Ishikawa (cell line): ENCODE measurements around the gene TRIM72.

ENCODE experiments used
- CEBPB ChIP-seq: IDR thresholded peaks from 2 replicates; pipeline ENCODE4 v1.6.1; 2012
- CREB1 ChIP-seq: IDR thresholded peaks from 2 replicates; pipeline ENCODE4 v1.6.1; 2012; ENCODE audit warnings: low read depth
- EGR1 ChIP-seq: IDR thresholded peaks from 2 replicates; pipeline ENCODE4 v1.6.1; 2012
- EP300 ChIP-seq: IDR thresholded peaks from 2 replicates; pipeline ENCODE4 v1.6.1; 2012; ENCODE audit warnings: borderline replicate concordance
- FOXM1 ChIP-seq: IDR thresholded peaks from 2 replicates; pipeline ENCODE4 v1.6.1; 2012; ENCODE audit warnings: low read depth, borderline replicate concordance
- NFIC ChIP-seq: IDR thresholded peaks from 2 replicates; pipeline ENCODE4 v1.6.1; 2012
- RAD21 ChIP-seq: IDR thresholded peaks from 2 replicates; pipeline ENCODE4 v1.6.1; 2012; ENCODE audit warnings: low read depth
- TAF1 ChIP-seq: IDR thresholded peaks from 2 replicates; pipeline ENCODE4 v1.6.1; 2012; ENCODE audit warnings: low read depth, mild to moderate bottlenecking
- TCF12 ChIP-seq: IDR thresholded peaks from 2 replicates; pipeline ENCODE4 v1.6.1; 2012; ENCODE audit warnings: low read depth
- TEAD4 ChIP-seq: IDR thresholded peaks from 2 replicates; pipeline ENCODE4 v1.6.1; 2012
- YY1 ChIP-seq: IDR thresholded peaks from 2 replicates; pipeline ENCODE4 v1.6.1; 2012; ENCODE audit warnings: low read depth
- ZBTB7A ChIP-seq: IDR thresholded peaks from 2 replicates; pipeline ENCODE4 v1.6.1; 2012; ENCODE audit warnings: low read depth
- TF ChIP-seq, protein P1 (sequence below): IDR thresholded peaks from 2 replicates; pipeline ENCODE4 v1.6.1; 2012; ENCODE audit warnings: low read depth, mild to moderate bottlenecking
- TF ChIP-seq, protein P2 (sequence below): IDR thresholded peaks from 2 replicates; pipeline ENCODE4 v1.6.1; 2012
- TF ChIP-seq, protein P3 (sequence below): IDR thresholded peaks from 2 replicates; pipeline ENCODE4 v1.6.1; 2012

Gene TRIM72

DNA sequence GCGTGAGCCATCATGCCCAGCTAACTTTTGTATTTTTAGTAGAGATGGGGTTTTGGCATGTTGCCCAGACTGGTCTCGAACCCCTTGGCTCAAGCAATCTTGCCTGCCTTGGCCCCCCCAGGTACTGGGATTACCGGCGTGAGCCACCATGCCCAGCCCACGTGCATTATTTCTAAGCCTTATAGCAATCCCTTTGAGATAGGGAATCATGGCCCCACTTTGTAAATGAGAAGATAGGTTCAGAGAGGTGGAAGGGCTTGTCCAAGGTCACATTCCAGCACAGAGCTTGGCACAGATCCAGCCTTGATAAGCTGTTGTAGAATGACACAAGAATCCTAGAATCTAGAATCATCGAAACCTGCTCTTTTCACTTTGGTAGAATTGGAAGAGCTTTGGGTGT lies 7.1 kb upstream of the TRIM72 start:
- TF ChIP-seq NFIC = peak; percentile 52
- no peak; the same call in 1 of the 2 replicates for TF ChIP-seq TEAD4
- TF ChIP-seq CREB1 = no peak

DNA sequence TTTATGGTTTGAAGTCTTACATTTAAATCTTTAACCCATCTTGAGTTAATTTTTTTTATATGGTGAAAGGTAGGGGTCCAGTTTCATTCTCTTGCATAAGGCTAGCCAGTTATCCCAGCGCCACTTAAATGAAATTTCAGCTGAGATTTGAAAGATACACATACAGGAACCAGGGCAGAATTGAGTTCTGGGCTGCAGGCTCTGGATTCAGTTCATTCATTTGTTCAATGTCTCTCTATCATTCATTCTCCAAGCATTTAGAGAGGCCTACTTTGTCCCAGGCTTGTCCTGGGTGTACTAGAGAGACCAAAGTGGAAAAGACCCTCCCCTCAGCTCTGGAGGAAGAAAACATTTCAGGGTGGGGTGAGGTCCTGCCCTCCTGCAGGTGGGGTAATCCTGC lies 577 bp upstream of the TRIM72 start:
- TF ChIP-seq RAD21 (no peak), TEAD4 (no peak), CEBPB (no peak), TCF12 (no peak), TAF1 (no peak), EGR1 (no peak), FOXM1 (no peak), ZBTB7A (no peak), CREB1 (no peak)

DNA sequence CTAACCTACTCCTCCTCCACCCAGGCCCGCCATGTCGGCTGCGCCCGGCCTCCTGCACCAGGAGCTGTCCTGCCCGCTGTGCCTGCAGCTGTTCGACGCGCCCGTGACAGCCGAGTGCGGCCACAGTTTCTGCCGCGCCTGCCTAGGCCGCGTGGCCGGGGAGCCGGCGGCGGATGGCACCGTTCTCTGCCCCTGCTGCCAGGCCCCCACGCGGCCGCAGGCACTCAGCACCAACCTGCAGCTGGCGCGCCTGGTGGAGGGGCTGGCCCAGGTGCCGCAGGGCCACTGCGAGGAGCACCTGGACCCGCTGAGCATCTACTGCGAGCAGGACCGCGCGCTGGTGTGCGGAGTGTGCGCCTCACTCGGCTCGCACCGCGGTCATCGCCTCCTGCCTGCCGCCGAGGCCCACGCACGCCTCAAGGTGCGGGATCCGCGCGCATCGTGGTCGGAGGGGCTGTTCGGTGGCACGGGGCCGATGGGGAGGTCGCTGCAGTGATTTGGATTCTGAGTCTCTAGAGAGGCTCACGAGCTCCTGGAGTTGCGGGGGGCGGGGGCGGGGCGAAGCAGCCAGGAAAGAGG lies 878 bp downstream of the TRIM72 start:
- TF ChIP-seq RAD21 (no peak), YY1 (no peak), TCF12 (no peak), ZBTB7A (no peak), EGR1 (no peak), CEBPB (no peak), CREB1 (no peak), TEAD4 (no peak), NFIC (no peak), FOXM1 (no peak), TAF1 (no peak), EP300 (no peak)
- TF ChIP-seq, protein P1, sequence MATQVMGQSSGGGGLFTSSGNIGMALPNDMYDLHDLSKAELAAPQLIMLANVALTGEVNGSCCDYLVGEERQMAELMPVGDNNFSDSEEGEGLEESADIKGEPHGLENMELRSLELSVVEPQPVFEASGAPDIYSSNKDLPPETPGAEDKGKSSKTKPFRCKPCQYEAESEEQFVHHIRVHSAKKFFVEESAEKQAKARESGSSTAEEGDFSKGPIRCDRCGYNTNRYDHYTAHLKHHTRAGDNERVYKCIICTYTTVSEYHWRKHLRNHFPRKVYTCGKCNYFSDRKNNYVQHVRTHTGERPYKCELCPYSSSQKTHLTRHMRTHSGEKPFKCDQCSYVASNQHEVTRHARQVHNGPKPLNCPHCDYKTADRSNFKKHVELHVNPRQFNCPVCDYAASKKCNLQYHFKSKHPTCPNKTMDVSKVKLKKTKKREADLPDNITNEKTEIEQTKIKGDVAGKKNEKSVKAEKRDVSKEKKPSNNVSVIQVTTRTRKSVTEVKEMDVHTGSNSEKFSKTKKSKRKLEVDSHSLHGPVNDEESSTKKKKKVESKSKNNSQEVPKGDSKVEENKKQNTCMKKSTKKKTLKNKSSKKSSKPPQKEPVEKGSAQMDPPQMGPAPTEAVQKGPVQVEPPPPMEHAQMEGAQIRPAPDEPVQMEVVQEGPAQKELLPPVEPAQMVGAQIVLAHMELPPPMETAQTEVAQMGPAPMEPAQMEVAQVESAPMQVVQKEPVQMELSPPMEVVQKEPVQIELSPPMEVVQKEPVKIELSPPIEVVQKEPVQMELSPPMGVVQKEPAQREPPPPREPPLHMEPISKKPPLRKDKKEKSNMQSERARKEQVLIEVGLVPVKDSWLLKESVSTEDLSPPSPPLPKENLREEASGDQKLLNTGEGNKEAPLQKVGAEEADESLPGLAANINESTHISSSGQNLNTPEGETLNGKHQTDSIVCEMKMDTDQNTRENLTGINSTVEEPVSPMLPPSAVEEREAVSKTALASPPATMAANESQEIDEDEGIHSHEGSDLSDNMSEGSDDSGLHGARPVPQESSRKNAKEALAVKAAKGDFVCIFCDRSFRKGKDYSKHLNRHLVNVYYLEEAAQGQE = no peak
- TF ChIP-seq, protein P2, sequence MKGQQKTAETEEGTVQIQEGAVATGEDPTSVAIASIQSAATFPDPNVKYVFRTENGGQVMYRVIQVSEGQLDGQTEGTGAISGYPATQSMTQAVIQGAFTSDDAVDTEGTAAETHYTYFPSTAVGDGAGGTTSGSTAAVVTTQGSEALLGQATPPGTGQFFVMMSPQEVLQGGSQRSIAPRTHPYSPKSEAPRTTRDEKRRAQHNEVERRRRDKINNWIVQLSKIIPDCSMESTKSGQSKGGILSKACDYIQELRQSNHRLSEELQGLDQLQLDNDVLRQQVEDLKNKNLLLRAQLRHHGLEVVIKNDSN = no peak
- TF ChIP-seq, protein P3, sequence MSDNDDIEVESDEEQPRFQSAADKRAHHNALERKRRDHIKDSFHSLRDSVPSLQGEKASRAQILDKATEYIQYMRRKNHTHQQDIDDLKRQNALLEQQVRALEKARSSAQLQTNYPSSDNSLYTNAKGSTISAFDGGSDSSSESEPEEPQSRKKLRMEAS = no peak

DNA sequence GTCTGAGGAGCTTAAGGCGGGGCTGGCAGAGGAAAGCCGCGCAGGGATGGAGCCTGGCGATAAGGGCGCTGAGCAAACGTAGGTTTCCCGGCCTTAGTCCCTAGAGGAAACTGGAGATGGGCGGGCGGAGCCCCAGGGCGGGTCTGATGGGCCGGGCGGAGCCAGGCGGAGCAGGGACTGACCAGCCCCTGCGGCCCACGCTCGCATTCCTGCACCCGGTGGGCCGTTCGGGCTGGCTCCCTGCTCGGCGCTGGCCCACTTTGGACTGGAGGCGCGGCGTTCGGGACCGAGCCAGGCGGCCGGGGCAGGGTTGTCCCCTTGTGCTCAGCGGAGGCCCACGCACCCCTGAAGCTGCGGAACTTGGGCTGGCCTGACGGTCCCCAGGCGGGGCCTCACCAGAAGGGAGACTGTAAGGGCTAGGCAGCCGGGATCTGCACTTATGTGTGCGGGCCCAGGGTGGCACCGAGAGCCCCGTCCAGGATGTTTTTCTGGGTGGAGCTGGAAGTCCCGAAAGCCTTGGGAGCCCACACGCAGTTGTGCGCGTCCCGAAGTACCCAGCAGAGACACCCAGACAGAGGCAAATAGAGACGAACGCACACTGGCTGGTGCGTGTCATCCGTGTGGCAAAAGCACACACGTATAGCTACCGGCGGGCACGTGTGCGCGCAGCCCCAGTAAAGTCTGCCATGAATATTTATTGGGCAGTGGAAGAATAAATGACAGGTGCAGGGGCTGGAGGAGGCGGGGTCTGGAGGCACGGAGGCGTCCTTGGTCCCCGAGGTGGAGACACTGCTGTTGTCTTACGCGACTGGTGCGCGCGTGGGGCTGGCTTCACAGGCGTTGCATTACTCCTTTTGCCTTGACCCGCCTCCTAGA lies 1.6 kb downstream of the TRIM72 start:
- TF ChIP-seq FOXM1 (no peak), YY1 (no peak), EGR1 (peak; percentile 81), ZBTB7A (peak; percentile 36; the same call in 1 of the 2 replicates), RAD21 (no peak), TAF1 (peak; percentile 32; the same call in 1 of the 2 replicates), TEAD4 (peak; percentile 76), TCF12 (no peak), EP300 (no peak; the same call in 1 of the 2 replicates), CREB1 (no peak), CEBPB (no peak), NFIC (0 out of 2 replicates have a peak, but pooled peaks have one; percentile 16)
- TF ChIP-seq, protein P1 = no peak
- TF ChIP-seq, protein P2 = peak; percentile 72
- TF ChIP-seq, protein P3 = peak; percentile 88

DNA sequence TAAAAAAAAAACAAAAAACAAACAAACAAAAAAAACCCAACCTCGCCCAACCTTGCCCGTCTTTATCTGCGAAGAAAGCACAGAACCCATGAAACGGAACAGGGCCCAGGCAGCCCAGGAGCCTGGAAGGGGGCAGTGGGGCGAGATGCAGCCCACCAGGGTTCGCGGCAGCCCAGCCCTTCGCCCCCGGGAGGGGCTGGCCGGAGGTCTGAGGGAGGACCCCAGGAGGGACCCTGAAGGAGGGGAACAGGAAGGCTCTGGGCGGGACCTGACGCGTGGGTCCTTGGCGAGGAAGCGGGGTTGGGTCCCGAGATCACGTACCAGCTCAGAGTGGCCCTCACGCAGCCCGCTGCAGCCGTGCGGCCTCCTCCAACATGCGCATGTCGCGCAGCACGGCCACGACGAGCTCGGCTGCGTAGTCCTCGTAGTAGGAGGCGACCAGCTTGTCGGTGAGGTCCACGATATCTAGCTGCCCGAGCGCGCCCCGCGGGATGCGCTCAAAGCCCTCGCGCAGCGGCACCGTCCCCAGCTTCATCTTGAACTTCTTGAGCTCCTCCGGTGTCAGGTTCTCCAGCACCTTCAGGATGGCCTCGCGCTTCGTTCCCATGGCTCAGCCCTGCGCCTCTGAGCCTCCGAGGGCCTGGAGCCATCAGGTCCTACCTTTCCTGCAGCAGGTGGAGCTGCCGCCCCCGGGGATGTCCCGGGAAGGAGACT lies 2.7 kb downstream of the TRIM72 start, which contains the start of gene PYDC1:
PYDC1 (minus strand) TSS at position 714 of the 714 bp plus-strand sequence; CDS start at position 607, 107 bp downstream.
- no peak for TF ChIP-seq NFIC
- TF ChIP-seq, protein P3 = peak; percentile 31; the same call in 1 of the 2 replicates
